SU-DHL-6 (cell line): ENCODE data around the gene MOB3B.
"Not testable (repeated sequence)": the region's sequence is repeated elsewhere in the genome, so short reads cannot be mapped to it uniquely, and the experiment has no call there.

Experiments
- H2AFZ ChIP-seq: fragments of 200-600 bp; sonication (generic); 2 replicates; pipeline ENCODE4 v1.6.1; 2014; ENCODE audit warnings: low read depth, mild to moderate bottlenecking, moderate library complexity, mixed read lengths, antibody characterized with exemption, low read length; ENCODE audit not compliant: severe bottlenecking
- H3F3A ChIP-seq: fragments of 200-600 bp; shearing (Covaris generic); 2 replicates; pipeline ENCODE4 v1.6.0; 2016; ENCODE audit warnings: antibody characterized with exemption, mild to moderate bottlenecking; ENCODE audit not compliant: insufficient read depth
- H3K27ac ChIP-seq: fragments of 200-600 bp; sonication (generic); 2 replicates; pipeline ENCODE4 v1.5.1; 2016; ENCODE audit warnings: low read depth, mild to moderate bottlenecking, low read length, moderate library complexity, mixed read lengths
- H3K27me3 ChIP-seq: fragments of 200-600 bp; sonication (generic), shearing (Covaris generic); 2 replicates; pipeline ENCODE4 v1.6.0; 2014; ENCODE audit warnings: mild to moderate bottlenecking, low read length
- H3K36me3 ChIP-seq: fragments of 200-600 bp; sonication (generic); 2 replicates; pipeline ENCODE4 v1.6.1; 2014; ENCODE audit warnings: mild to moderate bottlenecking, low read length, mixed read lengths
- H3K4me2 ChIP-seq: fragments of 300-600, 200-600 bp; shearing (Covaris generic), sonication (generic); 2 replicates; pipeline ENCODE4 v1.6.0; 2014; ENCODE audit warnings: low read length, low read depth, mild to moderate bottlenecking; ENCODE audit not compliant: poor library complexity, severe bottlenecking
- H3K4me3 ChIP-seq: fragments of 200-600 bp; sonication (generic); 2 replicates; pipeline ENCODE4 v1.5.1; 2014; ENCODE audit warnings: antibody characterized with exemption, low read length, mild to moderate bottlenecking, mixed read lengths; ENCODE audit not compliant: insufficient read depth, poor library complexity, severe bottlenecking
- H3K79me2 ChIP-seq: fragments of 200-600 bp; sonication (generic); 2 replicates; pipeline ENCODE4 v1.6.1; 2014; ENCODE audit warnings: mild to moderate bottlenecking, low read length, moderate library complexity; ENCODE audit not compliant: insufficient read depth
- H3K9ac ChIP-seq: fragments of 200-600 bp; sonication (generic); 2 replicates; pipeline ENCODE4 v1.7.0; 2014; ENCODE audit warnings: mild to moderate bottlenecking, low read length
- H3K9me2 ChIP-seq: fragments of 200-600 bp; sonication (generic); replicated peaks from 2 replicates; pipeline ENCODE4 v1.6.1; 2014; ENCODE audit warnings: low read length; ENCODE audit not compliant: insufficient read depth
- H3K9me3 ChIP-seq: fragments of 200-600 bp; sonication (generic); 2 replicates; pipeline ENCODE4 v1.6.1; 2014; ENCODE audit warnings: low read length, mixed read lengths; ENCODE audit not compliant: insufficient read depth
- H4K20me1 ChIP-seq: fragments of 200-600 bp; sonication (generic); 2 replicates; pipeline ENCODE4 v1.6.1; 2014; ENCODE audit warnings: low read depth, mild to moderate bottlenecking, antibody characterized with exemption, low read length, moderate library complexity, mixed read lengths
- EZH2phosphoT487 ChIP-seq: fragments of 200-600 bp; sonication (generic), shearing (Covaris generic); conservative IDR thresholded peaks from 2 replicates; pipeline ENCODE4 v1.6.1; 2018; ENCODE audit warnings: mild to moderate bottlenecking, antibody characterized with exemption, low read length, moderate library complexity, mixed read lengths
- TF ChIP-seq, protein P1 (sequence below): fragments of 200-600 bp; sonication (generic); IDR thresholded peaks from one replicate; pipeline ENCODE4 v1.5.1; 2017; ENCODE audit warnings: antibody characterized with exemption, mild to moderate bottlenecking, low read length, moderate library complexity; ENCODE audit not compliant: insufficient read depth, poor library complexity, severe bottlenecking

The MOB3B gene

GRCh38 chr9:27421577-27421976 lies 108.0 kb downstream of the MOB3B start:
- H3K9ac ChIP-seq, result no peak overlapping the region
- TF ChIP-seq, protein P1, sequence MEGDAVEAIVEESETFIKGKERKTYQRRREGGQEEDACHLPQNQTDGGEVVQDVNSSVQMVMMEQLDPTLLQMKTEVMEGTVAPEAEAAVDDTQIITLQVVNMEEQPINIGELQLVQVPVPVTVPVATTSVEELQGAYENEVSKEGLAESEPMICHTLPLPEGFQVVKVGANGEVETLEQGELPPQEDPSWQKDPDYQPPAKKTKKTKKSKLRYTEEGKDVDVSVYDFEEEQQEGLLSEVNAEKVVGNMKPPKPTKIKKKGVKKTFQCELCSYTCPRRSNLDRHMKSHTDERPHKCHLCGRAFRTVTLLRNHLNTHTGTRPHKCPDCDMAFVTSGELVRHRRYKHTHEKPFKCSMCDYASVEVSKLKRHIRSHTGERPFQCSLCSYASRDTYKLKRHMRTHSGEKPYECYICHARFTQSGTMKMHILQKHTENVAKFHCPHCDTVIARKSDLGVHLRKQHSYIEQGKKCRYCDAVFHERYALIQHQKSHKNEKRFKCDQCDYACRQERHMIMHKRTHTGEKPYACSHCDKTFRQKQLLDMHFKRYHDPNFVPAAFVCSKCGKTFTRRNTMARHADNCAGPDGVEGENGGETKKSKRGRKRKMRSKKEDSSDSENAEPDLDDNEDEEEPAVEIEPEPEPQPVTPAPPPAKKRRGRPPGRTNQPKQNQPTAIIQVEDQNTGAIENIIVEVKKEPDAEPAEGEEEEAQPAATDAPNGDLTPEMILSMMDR, result no peak
- no peak for TF ChIP-seq EZH2phosphoT487
- H3K36me3 ChIP-seq, result no peaks in the 10 kb centered on the region
- H3K4me3 ChIP-seq, result no peak overlapping the region
- H3K4me2 ChIP-seq, result no peak overlapping the region
- no peak overlapping the region for H3K27ac ChIP-seq
- no peaks in the 10 kb centered on the region for H3K79me2 ChIP-seq
- no peaks in the 10 kb centered on the region for H3K9me3 ChIP-seq
- H2AFZ ChIP-seq, result no peak overlapping the region
- no peaks in the 10 kb centered on the region for H3F3A ChIP-seq
- no peaks in the 10 kb centered on the region for H4K20me1 ChIP-seq
- no peaks in the 10 kb centered on the region for H3K9me2 ChIP-seq
- no peaks in the 10 kb centered on the region for H3K27me3 ChIP-seq

DNA sequence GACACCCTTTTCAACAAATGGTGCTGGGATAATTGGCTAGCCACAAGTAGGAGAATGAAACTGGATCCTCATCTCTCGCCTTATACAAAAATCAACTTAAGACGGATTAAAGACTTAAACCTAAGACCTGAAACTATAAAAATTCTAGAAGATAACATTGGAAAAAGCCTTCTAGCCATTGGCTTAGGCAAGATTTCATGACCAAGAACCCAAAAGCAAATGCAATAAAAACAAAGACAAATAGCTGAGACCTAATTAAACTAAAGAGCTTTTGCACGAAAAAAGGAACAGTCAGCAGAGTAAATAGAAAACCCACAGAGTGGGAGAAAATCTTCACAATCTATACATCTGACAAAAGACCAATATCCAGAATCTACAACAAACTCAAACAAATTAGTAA lies 110.1 kb downstream of the MOB3B start:
- H3K9me3 ChIP-seq, H3K27ac ChIP-seq, H3K79me2 ChIP-seq, H2AFZ ChIP-seq, H3K27me3 ChIP-seq, H3K36me3 ChIP-seq, H3K9me2 ChIP-seq, H4K20me1 ChIP-seq, H3F3A ChIP-seq, H3K4me2 ChIP-seq, H3K9ac ChIP-seq, H3K4me3 ChIP-seq: not testable (repeated sequence)

DNA sequence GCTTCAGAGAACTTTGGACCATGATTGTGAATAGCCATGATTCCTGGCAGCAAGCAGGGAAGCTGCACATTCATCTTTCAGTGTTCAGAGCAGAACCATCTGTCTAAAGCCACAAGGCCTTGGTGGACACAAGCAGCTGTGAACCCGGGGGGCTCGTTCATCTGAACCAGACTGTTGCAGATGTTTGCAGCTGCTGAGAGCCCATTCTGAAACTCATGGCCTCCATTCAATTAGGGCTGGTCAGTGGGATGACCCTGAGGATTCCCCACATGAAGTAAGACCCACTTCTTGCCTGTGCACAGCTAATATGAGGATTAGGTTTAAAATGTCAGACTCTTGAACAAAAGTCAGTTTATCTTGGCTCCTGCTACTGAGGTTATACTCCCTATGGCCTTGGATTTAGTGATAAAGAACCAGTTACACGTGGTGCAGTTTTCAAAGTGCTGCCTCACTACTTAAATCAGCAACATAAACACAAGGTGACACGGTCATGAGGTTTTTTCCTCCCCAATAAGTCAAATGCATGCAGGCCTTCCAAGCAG lies 115.3 kb downstream of the MOB3B start:
- H3K9me2 ChIP-seq, result no peaks in the 10 kb centered on the region
- no peak overlapping the region for H3K9ac ChIP-seq
- H3K4me2 ChIP-seq, result no peak overlapping the region
- no peaks in the 10 kb centered on the region for H3K27me3 ChIP-seq
- H3K27ac ChIP-seq, result no peak overlapping the region
- H3F3A ChIP-seq, result no peaks in the 10 kb centered on the region
- no peaks in the 10 kb centered on the region for H4K20me1 ChIP-seq
- H3K9me3 ChIP-seq, result no peaks in the 10 kb centered on the region
- no peaks in the 10 kb centered on the region for H3K36me3 ChIP-seq
- H2AFZ ChIP-seq, result no peak overlapping the region
- no peaks in the 10 kb centered on the region for H3K79me2 ChIP-seq
- no peak overlapping the region for H3K4me3 ChIP-seq
- TF ChIP-seq EZH2phosphoT487, result no peak
- TF ChIP-seq, protein P1, result no peak

- Histone ChIP-seq H2AFZ (no peak overlapping the region), H3K27ac (no peak overlapping the region), H3K27me3 (no peaks in the 10 kb centered on the region), H3K9me2 (no peaks in the 10 kb centered on the region), H3K36me3 (no peaks in the 10 kb centered on the region), H3K4me3 (no peak overlapping the region), H3F3A (no peaks in the 10 kb centered on the region), H3K9ac (no peak overlapping the region), H4K20me1 (no peaks in the 10 kb centered on the region), H3K79me2 (no peaks in the 10 kb centered on the region), H3K4me2 (no peak overlapping the region), H3K9me3 (no peaks in the 10 kb centered on the region)
- TF ChIP-seq, protein P1, result no peak
- no peak for TF ChIP-seq EZH2phosphoT487
Measured at GRCh38 chr9:27413511-27414219, 115.9 kb downstream of the MOB3B start.
